Prostate gland (tissue), 2 donors: ENCODE results near the gene RASAL2.

ENCODE experiments used
- CTCF ChIP-seq, 4 experiments: fragments of 200-600 bp in 2 of 4; fragments of 450-650 bp in 2 of 4; sonication (generic) in 2 of 4; IDR thresholded peaks; 1 replicate in 3 of 4; 2 replicates in 1 of 4; pipeline ENCODE4 v1.5.1; 2016 to 2019; ENCODE audit warnings: antibody characterized with exemption in 4 of 4, mild to moderate bottlenecking in 2 of 4, moderate library complexity in 2 of 4
- POLR2AphosphoS5 ChIP-seq: sonication (generic); formaldehyde crosslinking; IDR thresholded peaks from one replicate; pipeline ENCODE4 v1.6.1; 2017; ENCODE audit warnings: antibody characterized with exemption

- TF ChIP-seq CTCF (IDR thresholded peaks at IDR 0.05) (no peak), POLR2AphosphoS5 (no peak)
These were observed 383.5 kb downstream of the RASAL2 start for GRCh38 chr1:178477373-178477772.
